NCI-H774 (cell line): ENCODE results near the gene ABCC1.

Experiments
- DNase-seq: peaks from one replicate; lab custom pipeline; 2025; lab: John Stamatoyannopoulos, UW

Gene ABCC1

GRCh38 chr16:16048904-16049582 lies 99.6 kb downstream of the ABCC1 start:
- no peak for DNase-seq

DNA sequence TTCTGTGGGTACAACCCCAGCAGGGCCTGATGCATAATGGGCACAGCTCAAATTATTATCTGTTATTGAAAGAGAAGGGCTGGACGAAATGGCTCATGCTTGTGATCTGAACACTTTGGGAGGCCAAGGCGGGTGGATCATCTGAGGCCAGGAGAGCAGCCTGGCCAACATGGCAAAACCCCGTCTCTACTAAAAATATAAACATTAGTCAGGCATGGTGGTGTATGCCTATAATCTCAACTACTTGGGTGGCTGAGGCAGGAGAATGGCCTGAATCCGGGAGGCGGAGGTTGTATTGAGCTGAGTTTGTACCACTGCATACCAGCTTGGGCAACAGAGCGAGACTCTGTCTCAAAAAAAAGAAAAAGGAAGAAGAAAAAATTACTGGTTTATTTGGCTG lies 100.7 kb downstream of the ABCC1 start:
- DNase-seq: no peak

- DNase-seq: no peak
These were observed 101.7 kb downstream of the ABCC1 start for GRCh38 chr16:16051132-16051531.

DNA sequence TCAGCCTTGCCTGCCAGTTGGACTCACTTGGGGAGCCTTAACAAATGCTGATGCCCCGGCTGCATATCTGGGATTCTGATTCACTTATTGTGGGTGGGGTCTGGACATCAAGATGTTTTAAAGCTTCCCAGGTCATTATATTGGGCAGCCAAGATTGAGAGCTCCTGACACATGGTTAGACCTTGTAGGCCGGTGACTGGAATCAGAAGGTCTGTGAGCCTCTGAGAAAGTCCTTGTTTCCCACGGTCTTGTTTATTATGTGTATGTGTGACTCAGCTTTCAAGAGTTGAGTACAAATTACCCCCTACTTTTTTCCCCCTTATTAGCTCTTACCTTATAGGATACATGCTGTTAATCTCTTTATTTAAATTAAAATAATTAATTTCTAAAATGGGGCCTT lies 103.5 kb downstream of the ABCC1 start:
- DNase-seq: no peak

DNA sequence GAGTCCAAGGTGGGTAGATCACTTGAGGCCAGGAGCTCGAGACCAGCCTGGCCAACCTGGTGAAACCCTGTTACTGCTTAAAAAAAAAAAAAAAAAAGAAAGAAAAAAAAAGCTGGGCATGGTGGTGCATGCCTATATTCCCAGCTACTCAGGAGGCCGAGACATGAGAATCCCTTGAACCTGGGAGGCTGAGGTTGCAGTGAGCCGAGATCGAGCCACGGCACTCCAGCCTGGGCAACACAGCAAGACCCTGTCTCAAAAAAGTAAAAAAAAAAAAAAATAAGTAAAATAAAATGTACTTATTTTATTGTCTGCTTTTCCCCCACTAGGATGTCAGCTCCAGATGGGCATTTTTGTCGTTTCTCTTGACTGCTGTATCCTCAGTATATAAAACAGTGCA lies 107.7 kb downstream of the ABCC1 start:
- DNase-seq: no peak

- DNase-seq: no peak
These were observed 109.7 kb downstream of the ABCC1 start for GRCh38 chr16:16059160-16059559.

- no peak for DNase-seq
These were observed 110.6 kb downstream of the ABCC1 start for GRCh38 chr16:16059895-16060590.

DNA sequence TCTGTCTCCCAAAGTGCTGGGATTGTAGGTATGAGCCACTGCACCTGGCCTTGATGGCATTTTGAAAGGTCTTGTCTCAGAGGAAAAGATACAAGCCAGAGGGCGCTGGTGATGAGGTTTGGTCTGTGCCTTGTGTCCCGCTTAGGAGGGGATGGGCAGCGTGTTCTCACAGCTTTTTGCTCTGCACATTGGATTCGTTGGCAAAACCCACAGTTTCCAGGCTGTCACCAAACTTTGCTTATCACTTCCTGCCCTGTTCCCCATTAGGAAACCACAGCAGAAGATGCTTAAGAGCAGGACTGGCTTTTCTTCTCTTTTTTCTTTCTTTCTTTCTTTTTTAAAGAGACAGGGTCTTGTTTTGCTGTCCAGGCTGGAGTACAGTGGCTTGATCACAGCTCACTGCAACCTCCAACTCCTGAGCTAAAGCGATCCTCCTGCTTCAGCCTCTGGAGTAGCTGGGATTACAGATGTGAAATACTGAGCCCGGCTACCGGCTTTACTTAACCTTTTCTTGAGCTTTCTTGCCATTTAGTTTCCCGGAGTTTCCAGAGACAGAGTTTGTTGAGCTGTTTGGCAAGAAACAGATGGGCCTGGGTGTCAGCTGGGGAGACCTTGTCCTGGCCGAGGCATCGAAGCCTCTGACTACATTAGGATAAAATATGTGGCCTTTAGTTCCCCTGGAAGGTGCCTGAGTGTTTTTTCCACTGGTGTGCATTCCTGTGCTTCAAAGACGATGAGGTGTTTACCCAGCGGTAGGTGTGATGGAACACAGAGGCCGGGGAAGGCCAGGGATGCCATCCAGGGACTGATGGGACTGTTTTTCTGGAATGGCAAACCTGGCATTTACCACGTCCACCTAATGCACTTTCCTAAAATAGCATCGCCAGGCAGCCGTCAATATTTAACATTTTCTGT lies 112.9 kb downstream of the ABCC1 start:
- DNase-seq: no peak

DNA sequence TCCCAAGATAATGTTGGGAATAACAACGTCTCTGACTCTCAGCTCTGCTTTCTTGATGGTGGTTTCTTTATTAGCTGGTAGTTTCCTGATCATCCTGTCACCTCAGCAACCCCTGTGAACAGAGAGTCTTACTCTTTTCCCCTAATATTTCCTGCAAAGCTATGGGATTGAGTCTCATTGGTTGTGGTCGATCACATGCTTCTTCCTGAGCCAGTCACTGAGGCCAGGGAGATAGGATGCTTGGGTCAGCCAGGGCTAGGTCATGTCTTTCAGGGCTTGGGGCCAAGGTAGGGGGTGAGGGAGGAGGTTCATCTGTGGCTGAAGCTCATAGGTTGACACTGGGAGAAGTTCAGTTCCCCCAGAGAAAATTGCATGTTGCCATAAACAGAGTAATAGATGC lies 114.3 kb downstream of the ABCC1 start:
- DNase-seq: no peak

DNA sequence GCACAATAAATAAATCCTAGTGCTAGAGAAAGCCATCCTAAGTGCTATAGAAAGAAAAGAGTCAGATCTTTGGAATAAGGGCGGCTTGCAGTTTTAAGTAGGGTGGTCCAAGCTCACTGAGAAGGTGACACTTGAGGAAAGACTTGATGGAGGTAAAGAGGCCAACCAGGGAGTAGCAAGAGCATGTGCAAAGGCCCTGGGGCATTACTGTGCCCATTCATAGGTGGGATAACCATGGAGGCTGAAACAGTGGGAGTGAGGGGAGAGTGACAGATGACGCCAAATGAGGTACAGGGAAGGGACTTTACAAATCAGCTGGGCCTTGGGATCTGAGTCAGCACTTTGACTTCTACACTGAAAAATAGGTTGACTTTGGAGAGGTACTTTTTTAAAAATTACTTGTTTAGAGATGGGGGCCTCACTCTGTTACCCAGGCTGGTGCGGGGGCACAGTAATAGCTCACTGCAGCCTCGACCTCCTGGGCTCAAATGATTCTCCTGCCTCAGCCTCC lies 115.5 kb downstream of the ABCC1 start:
- DNase-seq: no peak

DNA sequence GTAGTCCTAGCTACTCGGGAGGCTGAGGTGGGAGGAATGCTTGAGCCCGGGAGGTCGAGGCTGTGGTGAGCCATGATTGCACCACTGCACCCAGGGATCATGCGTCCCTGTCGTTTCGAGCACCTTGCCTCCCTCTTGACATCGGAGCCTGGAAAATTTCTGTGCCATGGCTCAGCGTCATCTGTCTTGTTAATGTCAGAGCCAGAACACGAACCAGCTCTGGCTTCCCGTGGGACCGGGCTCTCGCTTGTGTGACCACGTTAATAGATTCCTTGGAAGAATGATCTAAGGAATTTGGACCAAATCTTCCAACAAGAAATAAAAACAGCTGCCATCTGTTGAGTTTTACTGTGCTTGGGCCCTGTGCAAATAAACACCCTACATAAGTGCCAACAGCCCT lies 117.7 kb downstream of the ABCC1 start:
- DNase-seq: no peak

DNA sequence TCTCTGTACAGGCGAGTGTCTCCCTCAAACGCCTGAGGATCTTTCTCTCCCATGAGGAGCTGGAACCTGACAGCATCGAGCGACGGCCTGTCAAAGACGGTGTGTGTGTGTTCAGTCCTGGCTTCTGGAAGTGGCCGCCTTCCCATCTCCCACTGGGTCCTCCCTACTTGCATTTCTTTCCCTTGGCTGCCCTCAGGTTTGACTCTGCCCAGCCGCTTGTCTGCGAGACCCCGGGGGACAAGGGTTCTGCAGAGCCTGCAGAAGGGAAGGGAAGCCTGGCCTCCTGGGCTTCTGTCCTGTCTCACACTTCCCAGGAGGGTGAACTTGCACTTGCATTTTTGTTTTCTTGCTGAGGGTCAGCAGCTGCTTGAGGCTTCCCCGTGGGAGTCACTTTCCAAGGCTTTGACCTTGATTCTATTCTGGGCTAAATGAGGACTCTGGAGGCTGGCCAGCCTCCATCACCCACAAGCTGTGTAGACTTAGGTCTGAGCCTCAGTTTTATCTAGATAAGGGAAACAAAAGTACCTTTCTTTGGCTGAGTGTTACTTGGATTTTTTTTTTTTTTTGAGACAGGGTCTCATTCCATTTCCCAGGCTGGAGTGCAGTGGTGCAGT lies 122.3 kb downstream of the ABCC1 start:
- no peak for DNase-seq

DNA sequence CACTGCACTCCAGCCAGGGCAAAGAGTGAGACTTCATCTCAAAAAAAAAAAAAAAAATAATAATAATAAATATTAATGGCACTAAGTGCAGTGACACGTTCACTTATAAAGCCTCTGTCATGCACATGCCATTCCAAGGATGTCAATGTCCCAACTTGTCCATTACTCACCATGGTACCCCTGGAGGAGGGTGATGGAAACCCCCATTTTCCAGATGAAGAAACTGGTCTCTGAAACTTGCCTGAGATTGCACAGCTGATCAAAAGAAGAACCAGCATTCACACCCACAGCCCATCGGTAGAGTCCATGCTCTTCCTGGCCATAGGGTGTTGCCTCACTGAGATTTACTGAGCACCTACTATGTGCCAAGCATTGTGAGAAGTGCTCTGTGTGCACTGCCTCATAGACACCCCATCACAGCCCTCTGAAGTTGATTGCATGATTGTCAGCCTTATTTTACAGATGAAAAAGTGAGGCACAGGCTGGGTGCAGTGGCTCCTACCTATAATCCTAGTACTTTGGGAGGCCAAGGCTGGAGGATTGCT lies 123.7 kb downstream of the ABCC1 start:
- DNase-seq: no peak

DNA sequence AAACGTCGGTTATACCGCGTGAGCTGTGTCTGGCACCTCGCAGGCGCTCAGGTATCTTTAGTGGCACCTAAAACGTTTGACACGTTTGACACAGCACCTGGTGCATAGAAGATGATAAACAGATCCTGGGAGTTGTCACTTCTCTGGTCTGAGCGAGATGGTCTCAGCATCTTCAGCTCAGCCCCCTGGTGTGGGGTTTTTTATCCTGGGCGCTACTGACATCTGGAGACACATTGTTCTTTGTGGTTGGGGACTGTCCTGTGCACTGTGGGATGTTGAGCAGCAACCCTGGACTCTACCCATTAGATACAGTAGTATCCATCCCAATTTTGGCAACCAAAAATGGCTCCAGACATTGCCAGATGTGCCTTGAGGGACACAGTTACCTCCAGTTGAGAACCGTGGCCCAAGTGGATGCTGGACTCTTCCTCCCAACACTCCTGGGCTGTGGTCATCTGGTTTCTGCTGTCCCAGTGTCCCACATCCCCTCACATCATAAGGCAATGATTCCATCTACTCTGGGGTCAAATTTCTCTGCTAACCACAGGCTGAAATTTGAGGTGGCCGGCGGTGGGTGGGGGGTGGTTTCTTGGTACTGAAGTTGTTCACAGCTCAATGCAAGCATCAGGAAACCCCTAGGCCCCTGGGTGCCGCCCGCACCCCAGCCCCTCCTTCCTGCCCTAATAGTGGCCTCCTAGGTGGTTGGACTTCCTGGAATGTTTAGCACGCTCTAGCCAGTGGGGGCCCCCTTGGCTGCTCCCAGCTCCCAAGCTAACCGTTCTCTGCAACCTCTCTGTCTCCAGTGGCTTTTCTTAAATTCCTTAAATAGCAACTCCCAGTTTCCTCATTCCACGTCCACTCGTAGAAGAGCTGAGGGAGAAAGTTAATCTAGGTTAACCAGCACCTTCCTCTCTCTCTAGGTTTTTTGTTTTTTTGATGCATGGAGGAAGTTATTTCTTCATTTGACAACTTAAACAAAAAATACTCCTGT lies 124.8 kb downstream of the ABCC1 start:
- no peak for DNase-seq

GRCh38 chr16:16075488-16076422 lies 126.3 kb downstream of the ABCC1 start:
- no peak for DNase-seq

DNA sequence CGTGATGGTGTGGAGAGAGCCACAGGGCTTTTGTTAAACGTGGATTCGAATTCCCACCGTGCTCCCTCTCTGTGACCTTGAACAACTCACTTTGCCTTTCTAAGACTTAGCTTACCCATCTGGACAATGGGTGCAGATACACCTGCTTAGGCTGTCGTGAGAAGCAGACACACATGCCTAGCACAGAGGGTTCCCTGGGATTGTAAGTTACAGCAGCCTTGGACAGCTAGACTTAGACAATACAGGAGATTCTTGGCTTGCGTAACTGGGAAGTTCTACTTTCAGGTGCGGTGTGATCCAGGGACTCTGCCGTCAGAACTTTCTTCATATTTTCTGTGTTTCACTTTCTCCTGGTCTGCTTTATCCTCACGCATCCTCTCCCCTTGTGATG lies 127.0 kb downstream of the ABCC1 start:
- DNase-seq: no peak

- no peak for DNase-seq
These were observed 131.1 kb downstream of the ABCC1 start for GRCh38 chr16:16080465-16081065.

DNA sequence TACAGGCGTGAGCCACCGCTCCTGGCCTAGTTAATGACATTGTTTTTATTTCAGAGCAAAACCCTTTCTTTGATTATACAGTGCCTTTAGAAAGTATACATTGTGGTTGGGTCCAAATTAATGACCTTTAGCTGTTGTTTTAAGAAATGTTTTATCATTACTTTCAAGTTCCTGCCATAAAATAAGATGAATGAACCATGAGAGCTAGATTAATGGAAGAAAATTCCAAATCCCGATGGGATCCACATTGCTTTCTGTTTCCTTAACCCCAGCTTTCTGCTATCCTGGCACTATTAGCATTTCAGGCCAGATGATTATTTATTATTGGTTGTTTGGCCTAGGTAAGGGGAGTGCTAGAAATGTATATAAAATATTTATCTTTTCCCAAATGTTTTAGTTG lies 131.7 kb downstream of the ABCC1 start:
- no peak for DNase-seq

DNA sequence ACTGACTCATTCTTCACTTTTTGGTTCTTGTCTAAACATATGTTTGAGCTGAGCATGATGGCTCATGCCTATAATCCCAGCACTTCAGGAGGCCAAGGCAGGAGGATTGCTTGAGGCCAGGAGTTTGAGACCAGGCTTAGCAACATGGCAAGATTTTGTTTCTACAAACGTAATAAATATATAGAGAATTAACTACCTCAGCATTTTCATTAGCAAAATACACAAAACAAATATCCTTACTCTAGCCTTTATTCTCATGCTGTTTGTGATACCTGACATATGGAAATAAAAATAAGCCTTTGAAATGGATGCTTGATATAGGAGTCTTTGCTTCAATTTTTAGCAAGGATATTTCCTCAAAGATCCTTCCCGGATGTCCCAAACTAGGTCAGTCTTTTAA lies 132.8 kb downstream of the ABCC1 start:
- no peak for DNase-seq
